CD1c-positive myeloid dendritic cell (primary cell): ENCODE measurements around the gene LPP.

ENCODE experiments used
- DNase-seq: peaks from one replicate; pipeline ENCODE4 v3.0.0-alpha.2; 2016; ENCODE audit errors: extremely low spot score

Gene LPP

GRCh38 chr3:188875413-188875812 lies 721.5 kb downstream of the LPP start:
- DNase-seq = no peak

GRCh38 chr3:188876370-188876769 lies 722.4 kb downstream of the LPP start:
- no peak for DNase-seq

GRCh38 chr3:188877381-188877780 lies 723.4 kb downstream of the LPP start:
- no peak for DNase-seq

DNA sequence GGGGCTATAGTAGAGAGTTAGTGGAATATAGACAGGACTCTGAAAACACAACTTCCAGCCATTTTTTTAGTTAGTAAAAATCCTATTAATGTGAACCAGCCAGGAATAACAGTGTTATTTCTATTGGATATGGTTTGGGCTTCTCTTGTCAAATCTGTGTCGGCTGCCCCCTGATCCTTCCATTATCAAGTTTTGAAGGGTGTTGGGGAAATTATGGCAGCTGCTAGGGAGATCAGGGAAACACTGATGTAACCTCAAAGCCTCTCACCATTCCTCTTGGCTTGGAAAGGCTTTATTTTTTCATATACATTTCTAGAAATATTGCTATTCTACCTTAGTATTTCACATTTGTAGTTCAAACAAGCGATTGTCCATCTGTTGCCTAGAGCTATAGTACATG lies 724.1 kb downstream of the LPP start:
- no peak for DNase-seq

GRCh38 chr3:188881954-188882641 lies 728.1 kb downstream of the LPP start:
- DNase-seq = no peak

DNA sequence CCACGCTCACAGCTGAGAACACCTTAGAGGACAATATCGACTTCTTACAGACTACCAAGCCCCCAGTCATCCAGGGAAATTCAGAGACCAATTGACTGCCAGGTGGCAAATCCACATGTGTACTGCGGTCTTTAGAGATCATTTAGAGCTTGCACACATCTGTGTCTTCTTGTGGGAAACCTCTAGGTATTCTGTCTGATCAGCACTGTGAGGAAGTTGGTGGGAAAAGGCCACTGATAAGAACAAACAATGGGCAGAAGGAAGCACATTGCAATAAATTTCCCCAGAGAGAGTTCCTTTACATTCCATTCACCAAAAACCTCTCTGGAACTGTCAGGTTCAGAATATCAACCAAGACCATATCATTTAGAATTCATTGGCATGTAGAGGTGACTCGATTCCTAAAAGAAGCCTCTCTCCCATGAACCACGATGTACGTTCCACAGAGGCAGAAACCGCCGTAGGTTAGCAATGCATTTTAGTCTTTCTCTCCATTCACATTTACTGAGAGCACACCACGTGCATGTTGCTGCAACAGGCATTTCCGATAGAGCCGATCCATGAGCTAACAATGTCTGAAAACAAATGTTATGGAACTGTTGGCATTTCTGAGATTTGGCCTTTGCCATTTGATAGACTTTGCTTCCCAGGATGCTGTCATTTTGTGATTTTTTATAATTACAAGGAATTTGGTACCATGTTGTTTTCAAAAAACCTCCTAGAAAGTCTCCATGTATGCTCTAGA lies 730.5 kb downstream of the LPP start:
- DNase-seq = no peak

GRCh38 chr3:188888321-188889053 lies 734.5 kb downstream of the LPP start:
- no peak for DNase-seq

GRCh38 chr3:188889054-188889491 lies 735.1 kb downstream of the LPP start:
- no peak for DNase-seq

- DNase-seq = no peak
These were observed 736.8 kb downstream of the LPP start for GRCh38 chr3:188890572-188891270.

GRCh38 chr3:188899881-188900280 lies 745.9 kb downstream of the LPP start:
- DNase-seq = no peak

DNA sequence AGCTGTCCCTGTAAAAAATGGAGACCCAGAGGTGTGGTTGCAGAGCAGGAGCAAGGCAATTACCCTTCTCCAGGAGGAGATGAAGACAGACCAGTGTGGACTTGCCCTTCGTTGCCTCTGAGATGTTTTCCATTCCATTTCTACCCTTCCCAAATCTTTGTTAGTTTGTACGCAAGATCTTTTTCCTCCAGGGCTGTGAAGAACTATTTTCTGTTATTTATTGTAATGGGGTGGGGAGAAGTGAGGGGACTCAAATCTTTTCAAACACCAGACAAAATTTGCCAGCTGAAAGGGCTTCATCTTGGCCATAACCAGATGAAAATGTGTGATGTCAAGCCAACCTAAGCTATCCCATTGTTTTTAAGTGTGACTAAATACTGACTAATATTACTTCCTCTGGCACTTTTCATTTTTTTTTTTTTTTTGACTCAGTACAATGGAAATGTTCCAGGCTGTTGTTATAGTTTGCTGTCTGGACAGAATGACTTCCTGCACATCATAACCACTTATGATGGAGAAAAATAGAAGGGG lies 746.5 kb downstream of the LPP start:
- DNase-seq = peak; percentile 43

GRCh38 chr3:188901126-188901525 lies 747.2 kb downstream of the LPP start:
- DNase-seq = peak; percentile 34

DNA sequence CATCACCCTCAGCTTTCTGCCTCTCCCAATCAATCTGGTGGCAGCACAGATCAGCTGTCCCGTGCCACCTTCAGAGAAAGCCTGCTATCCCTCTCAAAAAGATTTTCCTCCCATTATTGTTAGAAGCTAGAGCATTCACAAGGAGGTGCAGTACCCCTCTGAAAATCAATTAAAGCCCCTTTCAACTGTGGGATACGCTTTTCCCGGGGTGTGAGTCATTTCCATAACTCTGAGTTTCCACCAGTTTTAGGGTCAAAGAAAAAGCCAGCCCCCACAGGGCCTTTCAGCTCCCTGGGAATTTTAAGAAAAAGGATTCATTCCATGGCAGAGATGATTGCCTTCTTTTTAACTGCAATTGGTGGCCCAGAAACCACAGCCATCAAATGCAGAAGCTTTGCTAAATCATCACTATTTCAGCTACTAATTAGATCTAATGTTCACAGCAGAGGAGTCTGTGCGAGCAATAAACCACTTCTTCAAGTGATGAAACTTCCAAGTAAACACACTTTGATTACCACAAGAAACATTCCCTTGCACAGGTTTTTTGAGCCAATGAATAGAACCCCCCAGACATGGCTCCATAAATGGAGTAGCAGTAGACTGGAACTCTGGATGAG lies 747.8 kb downstream of the LPP start:
- no peak for DNase-seq

DNA sequence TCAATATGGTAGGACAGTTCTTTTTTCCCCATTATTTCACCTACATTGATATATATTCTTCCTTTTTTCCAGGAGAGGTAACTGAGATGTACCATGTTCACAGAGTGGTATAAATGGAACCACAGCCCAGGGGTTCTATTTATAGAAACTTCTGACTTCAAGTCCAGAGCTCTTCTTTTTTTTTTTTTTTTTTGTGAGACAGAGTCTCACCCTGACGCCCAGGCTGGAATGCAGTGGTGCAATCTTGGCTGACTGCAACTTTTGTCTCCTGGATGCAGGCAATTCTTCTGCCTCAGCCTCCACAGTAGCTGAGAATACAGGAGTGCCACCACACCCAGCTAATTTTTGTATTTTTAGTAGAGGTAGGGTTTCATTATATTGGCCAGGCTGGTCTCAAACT lies 750.7 kb downstream of the LPP start:
- peak; percentile 20 for DNase-seq

DNA sequence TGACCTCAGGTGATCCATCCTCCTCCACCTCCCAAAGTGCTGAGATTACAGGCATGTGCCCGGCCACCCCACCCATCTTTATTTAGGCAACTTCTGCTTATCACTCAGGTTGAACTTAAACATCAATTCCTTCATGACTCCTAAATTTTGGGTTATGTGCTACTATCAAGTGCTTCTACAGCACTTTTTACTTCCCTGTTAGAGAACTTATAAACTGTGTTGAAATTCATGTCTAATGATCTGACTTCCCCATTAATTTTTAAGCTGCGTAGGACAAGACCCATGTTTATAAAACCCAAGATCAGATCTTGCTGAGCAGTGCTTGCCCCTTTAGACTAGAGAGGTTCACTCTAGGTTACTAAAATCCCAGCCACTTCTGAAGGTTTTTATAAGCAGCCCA lies 751.6 kb downstream of the LPP start:
- DNase-seq = peak; percentile 76

- no peak for DNase-seq
These were observed 752.3 kb downstream of the LPP start for GRCh38 chr3:188906236-188906635.

DNA sequence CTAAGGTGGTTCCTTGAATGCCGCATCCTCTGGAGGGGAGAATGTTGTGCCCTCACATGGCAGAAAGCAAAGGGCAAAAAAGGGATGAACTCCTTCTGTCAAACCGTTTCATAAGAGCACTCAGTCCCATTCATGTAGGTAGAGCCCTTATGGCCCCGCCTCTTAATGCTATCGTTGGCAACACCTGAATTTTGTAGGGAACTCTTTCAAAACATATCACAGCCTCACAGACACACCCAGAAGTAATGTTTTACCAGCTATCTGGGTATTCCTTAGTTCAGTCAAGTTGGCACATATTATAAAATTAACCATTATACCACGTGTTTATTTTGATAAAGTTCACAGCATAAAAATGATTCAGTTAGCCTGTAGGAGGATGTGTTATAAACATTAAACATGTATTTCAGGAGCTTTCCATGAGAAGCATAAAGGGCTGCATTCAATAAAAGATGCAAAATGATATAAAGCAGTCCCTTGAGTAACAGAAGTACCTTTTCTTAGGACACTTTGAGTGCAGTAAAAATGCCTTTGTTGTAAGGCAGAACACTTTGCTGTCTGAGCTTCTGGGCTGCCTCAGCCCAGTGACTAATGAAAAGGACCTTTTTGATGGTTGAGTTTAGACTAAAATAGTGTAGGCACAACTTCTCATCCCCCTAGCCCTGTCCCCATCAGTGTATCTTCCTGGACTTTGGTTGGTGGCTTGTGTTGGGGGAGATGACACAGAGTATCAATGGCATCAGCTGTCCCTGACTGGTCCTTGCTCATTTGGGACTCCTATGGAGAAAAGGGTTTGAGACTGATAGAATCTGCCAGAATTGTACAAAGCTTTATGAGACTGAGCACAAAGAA lies 754.3 kb downstream of the LPP start:
- no peak for DNase-seq

GRCh38 chr3:188911026-188911850 lies 757.3 kb downstream of the LPP start:
- no peak for DNase-seq

DNA sequence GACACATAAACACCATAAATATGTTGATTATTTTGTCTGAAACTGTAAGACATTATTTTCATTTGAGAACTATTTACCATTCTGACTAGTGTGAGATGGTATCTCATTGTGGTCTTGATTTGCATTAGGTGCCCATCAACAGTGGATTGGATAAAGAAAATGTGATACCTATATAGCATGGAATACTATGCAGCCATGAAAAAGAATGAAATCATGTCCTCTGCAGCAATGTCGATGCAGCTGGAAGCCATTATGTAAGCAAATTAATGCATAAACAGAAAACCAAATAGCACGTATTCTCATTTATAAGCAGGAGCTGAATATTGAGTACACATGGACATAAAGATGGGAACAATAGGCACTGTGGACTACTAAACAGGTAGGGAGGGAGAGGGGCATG lies 759.1 kb downstream of the LPP start:
- no peak for DNase-seq

GRCh38 chr3:188914552-188914951 lies 760.6 kb downstream of the LPP start:
- DNase-seq = peak; percentile 78
